GM19468 (cell line): ENCODE measurements around the gene CEACAM1.
"Not testable (repeated sequence)": the region's sequence is repeated elsewhere in the genome, so short reads cannot be mapped to it uniquely, and the experiment has no call there.

Experiments used
- ATAC-seq: cut with Tn5 transposase; IDR thresholded peaks from one replicate; pipeline ENCODE4 v1.9.1; 2021; ENCODE audit warnings: mild to moderate bottlenecking, moderate library complexity, moderate number of reproducible peaks; ENCODE audit not compliant: unreplicated experiment; ENCODE audit errors: extremely low read depth

CEACAM1 gene

DNA sequence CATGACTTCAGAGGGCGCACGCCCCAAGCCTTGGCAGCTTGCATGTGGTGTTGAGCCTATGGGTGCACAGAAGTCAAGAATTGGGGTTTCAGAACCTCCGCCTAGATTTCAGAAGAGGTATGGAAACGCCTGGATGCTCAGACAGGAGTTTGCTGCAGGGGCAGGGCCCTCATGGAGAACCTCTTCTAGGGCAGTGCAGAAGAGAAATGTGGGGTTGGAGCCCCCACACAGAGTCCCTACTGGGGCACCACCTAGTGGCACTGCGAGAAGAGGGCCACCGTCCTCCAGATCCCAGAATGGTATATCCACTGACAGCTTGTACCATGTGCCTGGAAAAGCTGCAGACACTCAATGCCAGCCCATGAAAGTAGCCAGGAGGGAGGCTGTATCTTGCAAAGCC is 22.2 kb upstream of the CEACAM1 start:
- ATAC-seq = not testable (repeated sequence)

- ATAC-seq = not testable (repeated sequence)
Observed at GRCh38 chr19:42549067-42549466, 20.8 kb upstream of the CEACAM1 start.

DNA sequence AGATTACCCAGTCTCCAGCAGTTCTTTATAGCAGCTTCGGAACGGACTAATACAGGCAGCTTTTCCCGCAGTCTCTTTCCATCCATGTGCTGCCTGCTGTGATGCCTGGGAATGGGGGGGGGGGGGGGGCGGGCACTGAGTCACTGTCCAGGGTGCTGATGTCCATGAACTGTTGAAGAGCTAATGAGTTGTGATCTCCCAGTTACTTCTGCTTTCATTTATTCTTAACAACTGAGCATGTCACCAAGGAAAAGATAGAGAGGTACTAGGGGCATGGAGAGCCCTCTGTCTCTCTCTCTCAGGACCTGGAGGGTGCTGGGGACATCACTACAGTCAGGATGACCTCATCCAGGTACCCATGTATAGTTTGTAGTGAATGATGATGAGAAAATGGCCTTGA is 20.3 kb upstream of the CEACAM1 start:
- no peak for ATAC-seq

GRCh38 chr19:42547929-42548328 is 19.6 kb upstream of the CEACAM1 start:
- no peak for ATAC-seq

DNA sequence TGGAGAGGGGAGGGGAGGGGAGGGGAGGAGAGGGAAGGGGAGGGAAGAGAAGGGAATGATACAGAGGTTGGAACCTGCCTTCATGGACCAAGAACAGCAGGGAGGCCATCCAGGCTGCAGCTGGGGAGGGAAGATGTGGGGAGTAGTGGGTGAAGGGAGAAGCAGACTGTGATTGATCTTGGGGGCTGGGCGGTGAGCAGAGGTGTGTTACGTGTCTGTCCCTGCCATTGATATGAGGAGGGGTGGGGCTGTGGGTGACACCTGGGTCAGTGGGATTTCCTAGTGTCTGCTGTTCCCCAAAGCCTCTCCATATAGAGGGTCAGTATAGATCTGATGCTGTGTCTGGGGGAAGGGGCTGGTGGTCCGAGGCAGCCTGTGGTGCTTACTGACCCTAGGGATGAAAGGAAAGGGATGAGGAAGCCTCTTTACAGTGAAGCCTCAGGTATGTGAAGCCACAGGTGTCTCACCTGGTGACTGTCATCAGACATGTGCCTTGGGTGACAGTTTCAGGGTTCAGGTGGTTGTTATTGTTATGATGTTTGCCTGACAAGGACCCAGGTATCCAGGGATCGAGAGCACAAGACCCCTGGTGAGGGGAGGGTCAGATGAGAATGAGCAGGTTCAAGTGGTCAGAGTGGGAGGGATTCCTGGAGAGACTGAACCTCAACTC is 18.7 kb upstream of the CEACAM1 start:
- ATAC-seq = no peak

- ATAC-seq = no peak
Observed at GRCh38 chr19:42544146-42544545, 15.9 kb upstream of the CEACAM1 start.

DNA sequence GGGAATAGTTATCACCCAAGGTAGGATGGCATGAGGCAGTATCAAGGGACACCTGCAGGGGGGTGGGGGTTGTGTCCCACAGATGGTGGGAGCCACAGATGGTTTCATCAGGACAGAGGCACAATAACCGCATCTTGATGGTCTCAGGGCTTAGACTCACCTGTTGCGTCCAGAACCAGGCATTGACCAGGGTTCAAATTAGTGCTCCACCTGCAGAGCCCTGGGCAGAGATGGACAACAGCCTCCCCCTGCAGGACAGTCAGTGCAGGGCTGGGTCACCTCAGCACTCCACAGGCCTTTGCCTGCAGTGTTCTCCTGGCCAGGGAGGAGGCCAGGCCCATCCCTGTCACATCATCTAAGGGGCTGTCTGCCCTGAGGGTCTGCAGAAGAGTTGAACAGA is 14.5 kb upstream of the CEACAM1 start:
- no peak for ATAC-seq

DNA sequence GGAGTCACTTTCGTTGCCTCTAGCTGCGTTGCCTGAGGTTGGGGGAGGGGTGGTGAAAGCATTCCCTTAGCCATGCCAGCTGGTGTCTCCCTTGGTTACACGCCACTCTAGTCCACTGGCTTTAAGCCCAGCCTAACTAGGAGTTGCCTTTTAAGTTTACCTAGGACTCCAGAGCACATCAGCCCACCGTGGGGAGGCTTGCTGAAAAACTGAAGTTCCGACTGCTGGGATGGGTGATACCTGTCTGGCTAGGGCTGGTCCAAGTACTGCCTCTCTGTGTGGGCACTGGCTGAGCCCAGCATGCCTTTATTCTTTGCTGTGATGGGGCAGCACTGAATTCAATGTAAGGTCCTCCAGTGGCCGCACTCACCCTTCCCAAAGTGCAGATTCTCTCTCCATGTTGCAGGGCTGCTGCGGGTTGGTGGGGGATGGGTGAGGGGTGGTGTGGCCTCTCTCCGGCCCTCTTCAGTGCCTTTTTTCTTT is 11.8 kb upstream of the CEACAM1 start:
- ATAC-seq = no peak

GRCh38 chr19:42538841-42539709 is 10.8 kb upstream of the CEACAM1 start:
- no peak for ATAC-seq

GRCh38 chr19:42535276-42535675 is 7.0 kb upstream of the CEACAM1 start:
- ATAC-seq = not testable (repeated sequence)

GRCh38 chr19:42534391-42534790 is 6.1 kb upstream of the CEACAM1 start:
- ATAC-seq = no peak

DNA sequence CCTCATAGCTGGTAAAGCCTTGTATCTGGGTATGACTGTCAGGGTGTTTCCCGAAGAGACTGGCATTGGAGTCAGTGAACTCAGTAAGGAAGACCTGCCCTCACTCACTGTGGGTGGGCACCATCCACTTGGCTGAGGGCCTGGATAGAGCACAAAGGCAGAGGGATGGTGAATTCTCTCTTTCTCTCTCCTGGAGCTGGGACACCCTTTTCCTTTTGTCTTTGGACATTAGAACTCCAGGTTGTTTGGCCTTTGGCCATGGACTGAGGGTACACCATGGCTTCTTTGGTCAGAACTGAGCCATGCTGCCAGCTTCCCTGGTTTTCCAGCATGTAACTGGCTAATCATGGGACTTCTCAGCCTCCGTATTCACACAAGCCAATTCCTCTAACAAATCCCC is 4.6 kb upstream of the CEACAM1 start:
- no peak for ATAC-seq

- ATAC-seq = no peak
Observed at GRCh38 chr19:42531313-42531712, 3.0 kb upstream of the CEACAM1 start.

DNA sequence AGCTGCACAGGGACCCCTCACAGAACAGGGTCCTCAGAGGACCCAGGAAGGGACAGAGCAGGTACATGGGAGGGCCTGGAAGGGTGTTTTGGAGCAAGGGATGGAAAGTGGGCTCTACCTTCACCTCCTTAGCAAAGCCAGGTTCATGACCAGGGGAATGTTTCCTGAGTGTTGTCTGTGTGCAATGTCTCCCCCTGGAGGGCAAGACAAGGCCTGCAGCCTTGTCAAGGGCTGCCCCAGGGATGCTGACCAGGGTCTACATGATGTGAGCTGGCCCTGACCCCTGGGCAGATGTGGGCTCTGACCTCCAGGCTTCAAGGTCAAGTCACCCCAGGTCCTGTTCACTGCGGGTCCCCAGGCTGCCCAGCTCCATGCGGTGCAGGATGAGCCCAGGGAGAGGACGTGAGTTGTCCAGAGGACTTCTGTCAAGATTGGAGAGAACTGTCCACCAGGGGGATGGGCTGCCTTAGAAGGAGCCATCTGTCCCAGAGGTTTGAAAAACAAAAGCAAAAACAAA is 1.0 kb upstream of the CEACAM1 start:
- no peak for ATAC-seq

GRCh38 chr19:42524943-42525342 is 3.3 kb downstream of the CEACAM1 start:
- no peak for ATAC-seq

- no peak for ATAC-seq
Observed at GRCh38 chr19:42524250-42524649, 4.0 kb downstream of the CEACAM1 start.

DNA sequence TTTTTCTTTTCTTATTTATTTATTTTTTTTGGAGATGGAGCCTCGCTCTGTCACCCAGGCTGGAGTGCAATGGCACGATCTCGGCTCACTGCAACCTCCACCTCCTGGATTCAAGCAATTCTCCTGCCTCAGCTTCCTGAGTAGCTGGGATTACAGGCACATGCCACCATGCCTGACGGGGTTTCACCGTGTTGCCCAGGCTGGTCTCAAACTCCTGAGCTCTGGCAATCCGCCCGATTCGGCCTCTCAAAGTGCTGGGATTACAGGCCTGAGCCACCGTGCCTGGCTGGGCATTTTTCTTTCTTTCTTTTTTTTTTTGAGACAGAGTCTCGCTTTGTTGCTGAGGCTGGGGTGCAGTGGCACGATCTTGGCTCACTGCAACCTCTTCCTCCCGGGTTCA is 6.0 kb downstream of the CEACAM1 start:
- not testable (repeated sequence) for ATAC-seq

GRCh38 chr19:42521346-42522030 is 6.8 kb downstream of the CEACAM1 start:
- ATAC-seq = no peak

GRCh38 chr19:42519108-42519507 is 9.2 kb downstream of the CEACAM1 start:
- ATAC-seq = no peak

- no peak for ATAC-seq
Observed at GRCh38 chr19:42516771-42517170, 11.5 kb downstream of the CEACAM1 start.
